ENCODE results near the gene MUC4.

- TF ChIP-seq POLR2AphosphoS5 (IDR thresholded peaks at IDR 0.05; ENCODE audit: low read depth, low read length) (no peak), POLR2A (IDR thresholded peaks at IDR 0.05; ENCODE audit: low read depth, low read length) (no peak), TAF1 (IDR thresholded peaks at IDR 0.05; ENCODE audit: low read depth, low read length) (no peak), SPI1 (IDR thresholded peaks at IDR 0.05; ENCODE audit: low read depth, low read length) (no peak), PAX5 (IDR thresholded peaks at IDR 0.05; ENCODE audit: insufficient read depth, low read length, severe bottlenecking) (no peak)
These were observed 44.8 kb upstream of the MUC4 start for GRCh38 chr3:195856410-195857084.

All from GM12891 (cell line).